ENCODE measurements around the gene INTS11. TPM values are rescaled to one million over a fixed set of nuclear protein-coding genes. Genes with fewer than 3 reads are reported as not detected.

The INTS11 gene
- total and polyA plus RNA-seq, 2 experiments from 2014 or later: 75.8 to 124 TPM

DNA sequence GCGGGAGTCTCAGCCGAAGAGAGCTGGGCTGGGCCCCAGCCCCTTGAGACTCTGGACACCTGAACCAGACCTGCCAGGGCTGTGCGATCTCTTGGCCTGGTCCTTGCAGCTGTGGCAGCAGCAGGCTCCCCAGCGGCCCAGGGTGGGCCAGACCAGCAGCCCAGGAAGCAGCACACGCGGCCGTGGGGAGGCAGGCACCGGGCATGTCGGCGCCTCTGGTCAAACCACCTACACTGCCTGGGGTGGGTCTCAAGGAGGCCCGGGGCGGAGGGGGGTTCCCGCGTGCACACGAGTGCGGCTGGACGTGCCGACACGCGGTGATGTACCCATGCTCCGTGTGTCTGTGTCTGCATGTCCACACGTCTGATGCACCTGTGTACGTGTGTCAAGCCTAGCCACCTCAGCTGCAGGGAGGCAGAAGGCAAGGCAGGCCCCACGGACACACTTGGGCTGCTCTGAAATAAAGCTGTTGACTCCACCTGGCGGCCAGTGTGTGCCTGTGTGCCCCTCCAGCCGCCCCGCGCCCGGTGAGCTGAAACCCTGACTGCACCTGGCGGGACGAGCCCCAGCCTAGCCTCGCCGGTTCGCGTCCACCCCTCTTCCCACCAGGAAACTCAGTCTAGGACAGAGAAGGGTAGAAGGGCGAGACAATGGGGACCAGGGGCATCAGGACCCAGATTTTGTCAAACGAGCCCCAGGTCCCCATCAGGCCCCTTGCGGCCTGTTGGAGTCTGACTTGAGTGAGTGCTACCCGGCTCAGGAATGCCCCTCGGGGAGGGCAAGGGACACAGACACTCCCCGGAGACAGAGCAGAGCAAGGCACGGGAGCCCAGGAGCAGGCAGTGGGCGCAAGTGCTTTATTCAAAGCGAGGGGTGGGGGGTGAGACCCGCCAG is 32.7 kb downstream of the INTS11 start:
- TF ChIP-seq, protein P1, sequence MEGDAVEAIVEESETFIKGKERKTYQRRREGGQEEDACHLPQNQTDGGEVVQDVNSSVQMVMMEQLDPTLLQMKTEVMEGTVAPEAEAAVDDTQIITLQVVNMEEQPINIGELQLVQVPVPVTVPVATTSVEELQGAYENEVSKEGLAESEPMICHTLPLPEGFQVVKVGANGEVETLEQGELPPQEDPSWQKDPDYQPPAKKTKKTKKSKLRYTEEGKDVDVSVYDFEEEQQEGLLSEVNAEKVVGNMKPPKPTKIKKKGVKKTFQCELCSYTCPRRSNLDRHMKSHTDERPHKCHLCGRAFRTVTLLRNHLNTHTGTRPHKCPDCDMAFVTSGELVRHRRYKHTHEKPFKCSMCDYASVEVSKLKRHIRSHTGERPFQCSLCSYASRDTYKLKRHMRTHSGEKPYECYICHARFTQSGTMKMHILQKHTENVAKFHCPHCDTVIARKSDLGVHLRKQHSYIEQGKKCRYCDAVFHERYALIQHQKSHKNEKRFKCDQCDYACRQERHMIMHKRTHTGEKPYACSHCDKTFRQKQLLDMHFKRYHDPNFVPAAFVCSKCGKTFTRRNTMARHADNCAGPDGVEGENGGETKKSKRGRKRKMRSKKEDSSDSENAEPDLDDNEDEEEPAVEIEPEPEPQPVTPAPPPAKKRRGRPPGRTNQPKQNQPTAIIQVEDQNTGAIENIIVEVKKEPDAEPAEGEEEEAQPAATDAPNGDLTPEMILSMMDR (IDR thresholded peaks at IDR 0.05; ENCODE audit: low read depth, low read length): peak; percentile 65
- H3K4me3 ChIP-seq: no peak overlapping the region
- H3K36me3 ChIP-seq: no peaks in the 10 kb centered on the region
- H3K9me3 ChIP-seq (ENCODE audit: low read depth): no peaks in the 10 kb centered on the region
- H3K27ac ChIP-seq: no peak overlapping the region
- peak; percentile 72 to 84 for DNase-seq (ENCODE audit: low read depth in 1 of 2, low spot score in 1 of 2)
- no peaks in the 10 kb centered on the region for H3K4me1 ChIP-seq (ENCODE audit: low read depth)
- no peaks in the 10 kb centered on the region for H3K27me3 ChIP-seq

DNA sequence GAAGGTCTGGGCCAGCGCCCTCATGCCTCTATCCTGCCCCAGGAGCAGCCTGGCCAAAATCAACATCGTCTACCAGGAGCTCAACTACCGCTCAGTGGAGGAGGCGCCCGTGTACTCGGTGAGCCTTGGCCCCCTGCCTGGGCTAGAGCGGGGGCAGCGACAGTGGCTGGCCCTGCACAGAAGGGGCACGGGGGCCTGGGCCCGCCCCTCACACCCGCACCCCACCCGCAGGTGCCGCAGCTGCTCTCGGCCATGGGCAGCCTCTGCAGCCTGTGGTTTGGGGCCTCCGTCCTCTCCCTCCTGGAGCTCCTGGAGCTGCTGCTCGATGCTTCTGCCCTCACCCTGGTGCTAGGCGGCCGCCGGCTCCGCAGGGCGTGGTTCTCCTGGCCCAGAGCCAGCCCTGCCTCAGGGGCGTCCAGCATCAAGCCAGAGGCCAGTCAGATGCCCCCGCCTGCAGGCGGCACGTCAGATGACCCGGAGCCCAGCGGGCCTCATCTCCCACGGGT is 33.4 kb downstream of the INTS11 start:
- Histone ChIP-seq H3K27me3 (no peaks in the 10 kb centered on the region), H3K4me1 (ENCODE audit: low read depth) (no peaks in the 10 kb centered on the region), H3K4me3 (no peak overlapping the region), H3K36me3 (no peaks in the 10 kb centered on the region), H3K27ac (no peak overlapping the region), H3K9me3 (ENCODE audit: low read depth) (no peaks in the 10 kb centered on the region)
- DNase-seq (ENCODE audit: low read depth in 1 of 2, low spot score in 1 of 2): no peak
- TF ChIP-seq, protein P1 (IDR thresholded peaks at IDR 0.05; ENCODE audit: low read depth, low read length): no peak

DNA sequence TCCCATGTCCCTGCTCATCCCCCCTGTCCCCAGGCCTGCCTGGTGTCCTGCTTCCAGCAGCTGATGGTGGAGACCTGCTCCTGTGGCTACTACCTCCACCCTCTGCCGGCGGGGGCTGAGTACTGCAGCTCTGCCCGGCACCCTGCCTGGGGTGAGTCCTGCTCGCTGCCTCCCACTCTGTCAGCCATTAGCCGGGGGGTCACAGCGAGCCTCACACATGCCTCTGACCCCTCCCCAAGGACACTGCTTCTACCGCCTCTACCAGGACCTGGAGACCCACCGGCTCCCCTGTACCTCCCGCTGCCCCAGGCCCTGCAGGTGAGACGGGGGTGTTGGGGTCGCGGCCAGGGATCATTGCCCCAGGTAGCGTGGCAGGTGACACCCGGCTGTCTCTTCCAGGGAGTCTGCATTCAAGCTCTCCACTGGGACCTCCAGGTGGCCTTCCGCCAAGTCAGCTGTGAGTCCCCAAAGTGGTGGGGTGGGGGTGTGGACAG is 34.2 kb downstream of the INTS11 start:
- peak; percentile 55 to 56 for DNase-seq (ENCODE audit: low read depth in 1 of 2, low spot score in 1 of 2)
- H3K4me1 ChIP-seq (ENCODE audit: low read depth): no peaks in the 10 kb centered on the region
- H3K4me3 ChIP-seq: no peak overlapping the region
- no peaks in the 10 kb centered on the region for H3K36me3 ChIP-seq
- H3K27ac ChIP-seq: no peak overlapping the region
- no peaks in the 10 kb centered on the region for H3K9me3 ChIP-seq (ENCODE audit: low read depth)
- no peaks in the 10 kb centered on the region for H3K27me3 ChIP-seq
- TF ChIP-seq, protein P1 (IDR thresholded peaks at IDR 0.05; ENCODE audit: low read depth, low read length): peak; percentile 53

DNA sequence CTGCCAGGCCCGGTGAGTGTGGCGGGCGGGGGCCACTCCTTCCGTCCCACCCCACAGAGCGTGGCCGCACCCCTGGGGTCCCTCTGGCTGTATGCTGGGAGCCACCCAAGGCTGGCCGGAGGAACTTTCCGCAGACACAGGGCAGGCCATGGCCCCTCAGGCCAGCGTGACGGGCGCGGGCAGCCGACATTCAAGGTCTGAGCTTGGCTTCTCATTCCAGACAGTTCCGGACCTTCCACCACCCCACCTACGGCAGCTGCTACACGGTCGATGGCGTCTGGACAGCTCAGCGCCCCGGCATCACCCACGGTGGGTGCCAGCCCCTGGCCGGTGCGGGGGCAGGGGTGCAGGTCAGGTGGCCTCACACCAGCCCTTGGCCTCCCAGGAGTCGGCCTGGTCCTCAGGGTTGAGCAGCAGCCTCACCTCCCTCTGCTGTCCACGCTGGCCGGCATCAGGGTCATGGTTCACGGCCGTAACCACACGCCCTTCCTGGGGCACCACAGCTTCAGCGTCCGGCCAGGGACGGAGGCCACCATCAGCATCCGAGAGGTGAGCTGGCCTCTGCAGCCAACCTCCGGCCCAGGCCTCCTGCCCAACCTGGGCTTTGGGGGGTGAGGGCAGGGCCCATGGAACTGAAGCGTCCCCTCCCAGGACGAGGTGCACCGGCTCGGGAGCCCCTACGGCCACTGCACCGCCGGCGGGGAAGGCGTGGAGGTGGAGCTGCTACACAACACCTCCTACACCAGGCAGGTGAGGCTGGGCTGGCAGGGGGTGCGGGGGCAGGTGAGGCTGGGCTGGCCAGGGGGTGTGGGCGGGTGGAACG is 37.0 kb downstream of the INTS11 start:
- Histone ChIP-seq H3K36me3 (no peaks in the 10 kb centered on the region), H3K4me3 (no peak overlapping the region), H3K4me1 (ENCODE audit: low read depth) (no peaks in the 10 kb centered on the region), H3K9me3 (ENCODE audit: low read depth) (no peaks in the 10 kb centered on the region), H3K27ac (no peak overlapping the region), H3K27me3 (no peaks in the 10 kb centered on the region)
- TF ChIP-seq, protein P1 (IDR thresholded peaks at IDR 0.05; ENCODE audit: low read depth, low read length): no peak
- DNase-seq (ENCODE audit: low read depth in 1 of 2, low spot score in 1 of 2): no peak

All from cardiac muscle cell (in vitro differentiated cells and primary cell).